GM12874 (cell line): ENCODE results near the gene SRPK1.
A peak's percentile ranks its signal among the peaks of the same experiment; 100 is the strongest.

Experiments used
- CTCF ChIP-seq: IDR thresholded peaks from 2 replicates; pipeline ENCODE4 v1.5.1; 2011; ENCODE audit warnings: low read depth, mild to moderate bottlenecking, control low read depth, low read length, moderate library complexity; ENCODE audit not compliant: insufficient read depth

The SRPK1 gene

GRCh38 chr6:35955970-35956369 lies 35.1 kb upstream of the SRPK1 start:
- peak; percentile 27; the same call in 1 of the 2 replicates for TF ChIP-seq CTCF

GRCh38 chr6:35955521-35955920 lies 34.6 kb upstream of the SRPK1 start:
- no peak for TF ChIP-seq CTCF

- TF ChIP-seq CTCF: no peak
Measured at GRCh38 chr6:35955071-35955470, 34.2 kb upstream of the SRPK1 start.

GRCh38 chr6:35954333-35954732 lies 33.4 kb upstream of the SRPK1 start:
- no peak for TF ChIP-seq CTCF

GRCh38 chr6:35948725-35949124 lies 27.8 kb upstream of the SRPK1 start:
- TF ChIP-seq CTCF: peak; percentile 40

GRCh38 chr6:35945650-35946025 lies 24.7 kb upstream of the SRPK1 start:
- no peak for TF ChIP-seq CTCF

GRCh38 chr6:35943390-35943789 lies 22.5 kb upstream of the SRPK1 start:
- TF ChIP-seq CTCF: no peak

- TF ChIP-seq CTCF: no peak
Measured at GRCh38 chr6:35942355-35942754, 21.5 kb upstream of the SRPK1 start.
